HepG2 (cell line): ENCODE measurements around the gene CIART. TPM values are rescaled to one million over a fixed set of nuclear protein-coding genes. Genes with fewer than 3 reads are reported as not detected.

Experiments used
- ATAC-seq: fragments of 200-7000 bp; cut with Tn5 transposase; 3 replicates; pipeline ENCODE4 v1.9.1; 2020; ENCODE audit warnings: mild to moderate bottlenecking, moderate library complexity
- BruUV-seq: library from RNA; stranded (reverse); fragments of 400-500 nt; replicated peaks from 2 replicates; lab custom pipeline; 2021; lab: Mats Ljungman, UMichigan
- CTCF ChIA-PET: fragments of 300-600 bp; formaldehyde crosslinking; extraction: SDS; loops from one replicate; lab custom pipeline; 2021; ENCODE audit warnings: low total read pairs, inconsistent platforms, low intra/inter-chr PET ratio; lab: Yijun Ruan, JAX
- POLR2A ChIA-PET: fragments of 350-600 bp; sonication (Branson Sonifier 250); formaldehyde crosslinking; loops from one replicate; lab custom pipeline; 2020; ENCODE audit warnings: antibody characterized with exemption, inconsistent platforms; lab: Yijun Ruan, JAX
- DNase-seq: peaks from one replicate; pipeline ENCODE4 v3.0.0-alpha.2; 2015; ENCODE audit warnings: low spot score
- FAIRE-seq: peaks from 3 replicates; lab custom pipeline; 2011; peaks lifted over from hg19 to GRCh38; lab: Jason Lieb, UNC
- H2AFZ ChIP-seq: one replicate; pipeline ENCODE4 v1.6.1; 2011; ENCODE audit warnings: low read length, inconsistent platforms
- H3K27ac ChIP-seq: fragments of 300-600 bp; 3 replicates; pipeline ENCODE4 v1.8.0; 2011; ENCODE audit warnings: mixed run types, mild to moderate bottlenecking, mixed read lengths, low read length, inconsistent platforms; ENCODE audit not compliant: insufficient read depth; ENCODE audit errors: extremely low read length
- H3K27me3 ChIP-seq, 2 experiments: fragments of 200-600 bp in 1 of 2; 2 replicates in 1 of 2; 3 replicates in 1 of 2; pipeline versions ENCODE4 v1.6.0 to v1.8.0; 2011; ENCODE audit warnings: low read length in 2 of 2, mild to moderate bottlenecking in 2 of 2, moderate library complexity in 2 of 2, inconsistent platforms in 1 of 2; ENCODE audit not compliant: insufficient read depth in 2 of 2, control insufficient read depth in 1 of 2
- H3K36me3 ChIP-seq, 2 experiments: fragments of 200-600 bp in 1 of 2; replicated peaks in 1 of 2; 2 replicates in 1 of 2; 3 replicates in 1 of 2; pipeline versions ENCODE4 v1.5.1 to v1.8.0; 2011; ENCODE audit warnings: low read length in 2 of 2, inconsistent platforms in 1 of 2; ENCODE audit not compliant: insufficient read depth in 2 of 2, control insufficient read depth in 1 of 2
- H3K4me1 ChIP-seq: 2 replicates; pipeline ENCODE4 v1.5.1; 2012; ENCODE audit warnings: low read length, inconsistent platforms; ENCODE audit not compliant: insufficient read depth
- H3K4me2 ChIP-seq: 2 replicates; pipeline ENCODE4 v1.6.0; 2011; ENCODE audit warnings: low read depth, low read length, inconsistent platforms
- H3K4me3 ChIP-seq, 3 experiments: fragments of 200-600 bp in 1 of 3; sonication (generic), shearing (Covaris generic) in 1 of 3; replicated peaks in 1 of 3; 2 replicates each; pipeline ENCODE4 v1.5.1; 2011 to 2016; ENCODE audit warnings: low read length in 3 of 3, inconsistent platforms in 2 of 3, low read depth in 2 of 3, mild to moderate bottlenecking in 2 of 3, control low read depth in 1 of 3, mixed read lengths in 1 of 3; ENCODE audit not compliant: insufficient read depth in 1 of 3
- H3K79me2 ChIP-seq: one replicate; pipeline ENCODE4 v1.6.1; 2011; ENCODE audit warnings: low read length, inconsistent platforms; ENCODE audit not compliant: insufficient read depth
- H3K9ac ChIP-seq: 2 replicates; pipeline ENCODE4 v1.6.0; 2011; ENCODE audit warnings: mild to moderate bottlenecking, low read depth, low read length, inconsistent platforms; ENCODE audit not compliant: insufficient read depth
- H3K9me3 ChIP-seq: 2 replicates; pipeline ENCODE4 v1.5.1; 2012; ENCODE audit warnings: mild to moderate bottlenecking, low read length
- H4K20me1 ChIP-seq: 2 replicates; pipeline ENCODE4 v1.6.0; 2011; ENCODE audit warnings: inconsistent platforms, mild to moderate bottlenecking, low read length, moderate library complexity; ENCODE audit not compliant: insufficient read depth
- DMAP1 ChIP-seq: IDR thresholded peaks from 2 replicates; pipeline ENCODE4 v1.6.1; 2016
- ELF3 ChIP-seq: IDR thresholded peaks from 2 replicates; pipeline ENCODE4 v1.6.1; 2016; ENCODE audit warnings: missing genetic modification reagents, missing compliant biosample characterization
- KLF15 ChIP-seq: sonication (generic); formaldehyde crosslinking; IDR thresholded peaks from 2 replicates; pipeline ENCODE4 v1.8.1; 2023; ENCODE audit warnings: borderline replicate concordance, mild to moderate bottlenecking, inconsistent platforms, missing genetic modification reagents, mixed read lengths
- RBFOX2 ChIP-seq: fragments of 200-400 bp; formaldehyde crosslinking; IDR thresholded peaks from 2 replicates; pipeline ENCODE4 v1.6.1; 2017; ENCODE audit warnings: low read depth, mild to moderate bottlenecking, low read length
- RFXAP ChIP-seq: sonication (generic); formaldehyde crosslinking; IDR thresholded peaks from 2 replicates; pipeline ENCODE4 v1.4.0; 2020; ENCODE audit warnings: missing genetic modification reagents, borderline replicate concordance
- ZNF33B ChIP-seq: sonication (generic); formaldehyde crosslinking; IDR thresholded peaks from 2 replicates; pipeline ENCODE4 v1.5.1; 2020; ENCODE audit warnings: mild to moderate bottlenecking, missing genetic modification reagents
- ZNF703 ChIP-seq: sonication (generic); formaldehyde crosslinking; IDR thresholded peaks from 2 replicates; pipeline ENCODE4 v1.5.1; 2020; ENCODE audit warnings: missing genetic modification reagents, mild to moderate bottlenecking, moderate library complexity, borderline replicate concordance
- ZSCAN31 ChIP-seq: sonication (generic); formaldehyde crosslinking; IDR thresholded peaks from 2 replicates; pipeline ENCODE4 v1.5.0; 2020; ENCODE audit warnings: low read depth, mild to moderate bottlenecking, missing genetic modification reagents
- WGBS: methylation state at CpG from one replicate; pipeline ENCODE4 v1.1.6; 2017; ENCODE audit warnings: low lambda C conversion rate; 5-methylcytosine and 5-hydroxymethylcytosine counted together
- in situ Hi-C: cut with HindIII; loops from 2 replicates; pipeline ENCODE4 v1.10.0; 2017; ENCODE audit warnings: low pct_unique_long_range_greater_than_20kb; ENCODE audit not compliant: extremely low pct_ligation_motif_present
- intact Hi-C: fragments of 100-400 bp; cut with micrococcal nuclease; formaldehyde crosslinking; loops from one replicate; pipeline ENCODE4 v1.10.0; 2022; ENCODE audit not compliant: unreplicated experiment
- polyA plus RNA-seq, 8 experiments: library from polyadenylated mRNA; depleted of rRNA in 3 of 8; stranded (reverse) in 7 of 8; unstranded in 1 of 8; fragments of >200 nt; fragmentation: Illumina TruSeq in 4 of 8; extraction: Trizol in 4 of 8; gene quantifications; 2 replicates each; pipeline versions ENCODE4 v1.2.1 to v1.2.3, GENCODE V29; 2011 to 2016; ENCODE audit warnings: low read depth in 4 of 8, missing spikeins in 1 of 8, mixed read lengths in 1 of 8; ENCODE audit not compliant: insufficient read depth in 1 of 8
- total RNA-seq, 5 experiments: library from RNA; depleted of rRNA; stranded (reverse); fragments of >200 nt; fragmentation: Illumina TruSeq; extraction: Trizol; gene quantifications; 2 replicates each; pipeline ENCODE4 v1.2.3, GENCODE V29; 2016; ENCODE audit warnings: low read depth in 1 of 5
- TF ChIP-seq, protein P1 (sequence below): sonication (generic); formaldehyde crosslinking; conservative IDR thresholded peaks from 2 replicates; pipeline ENCODE4 v1.5.0; 2020; ENCODE audit warnings: missing genetic modification reagents
- TF ChIP-seq, protein P2 (sequence below): sonication (generic); formaldehyde crosslinking; IDR thresholded peaks from 2 replicates; pipeline ENCODE4 v1.8.0; 2022; ENCODE audit warnings: mild to moderate bottlenecking, missing genetic modification reagents
- TF ChIP-seq, protein P3 (sequence below): sonication (generic); formaldehyde crosslinking; IDR thresholded peaks from 2 replicates; pipeline ENCODE4 v1.5.0; 2020; ENCODE audit warnings: missing genetic modification reagents, mild to moderate bottlenecking, borderline replicate concordance

CIART gene
- total and polyA plus RNA-seq, 2 of the 13 experiments (the other 11 are each of a cell fraction or from before 2014, with no cell fraction given), result 0.58 TPM; not detected in 1

DNA sequence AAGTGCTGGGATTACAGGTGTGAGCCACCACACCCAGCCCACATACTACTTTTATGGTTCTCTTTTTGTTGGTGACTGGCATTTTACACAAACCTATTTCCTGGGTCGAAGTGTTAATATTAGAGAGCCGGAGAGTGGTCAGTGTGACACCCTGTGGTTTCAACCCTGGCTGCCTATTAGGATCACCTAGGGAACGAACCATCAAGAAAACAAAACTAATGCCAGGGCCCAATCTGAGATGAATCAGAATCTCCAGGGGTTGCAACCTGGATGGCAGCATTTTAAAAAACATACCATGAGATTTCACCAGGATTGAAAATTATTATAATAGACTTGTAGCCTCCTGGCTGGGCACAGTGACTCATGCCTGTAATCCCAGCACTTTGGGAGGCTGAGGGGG is 17.4 kb downstream of the CIART start (continued):
- no peak for TF ChIP-seq KLF15 (CRISPR knock-in tag)
- TF ChIP-seq, all 625 proteins: peak for 0

DNA sequence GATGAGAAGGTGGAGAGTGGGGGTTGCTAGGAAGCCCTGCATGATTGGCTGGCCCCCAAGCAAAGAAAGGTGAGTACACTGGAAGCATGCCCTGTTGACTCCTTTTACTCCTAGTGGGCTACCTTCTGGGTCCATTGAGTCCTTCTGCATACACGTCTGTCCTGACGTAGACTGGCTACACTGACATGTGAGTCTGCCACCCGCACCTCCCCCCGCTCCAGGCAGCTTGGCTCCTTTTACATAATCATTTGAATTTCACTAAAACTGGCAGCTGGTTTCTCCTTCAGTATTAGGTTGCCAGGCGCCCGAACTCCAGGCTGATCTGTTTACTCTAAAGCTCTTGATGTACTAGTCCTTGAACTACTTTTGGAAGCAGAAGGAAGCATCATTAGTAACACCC is 20.0 kb downstream of the CIART start:
- Histone ChIP-seq H3K4me3 (no peak overlapping the region), H3K79me2 (no peaks in the 10 kb centered on the region), H3K4me1 (no peaks in the 10 kb centered on the region), H3K36me3 (peaks cover 1 to 39% of the 10 kb centered on the region in 2 experiments; a peak in 4 of 5 replicates)
- no peak for FAIRE-seq
- BruUV-seq, result no TSS peak
- POLR2A ChIA-PET, result no interaction called here
- TF ChIP-seq ZSCAN31 (CRISPR knock-in tag) (no peak), RBFOX2 (0 out of 2 replicates have a peak, but pooled peaks have one; percentile 24), ZNF703 (CRISPR knock-in tag) (no peak)
- TF ChIP-seq, all 625 proteins: peak for 1
- Histone ChIP-seq H3K4me2 (no peak overlapping the region), H4K20me1 (no peaks in the 10 kb centered on the region), H3K27ac (no peak overlapping the region), H2AFZ (no peak overlapping the region), H3K27me3 (no peaks in the 10 kb centered on the region; a peak in 1 of 5 replicates), H3K9ac (no peak overlapping the region), H3K9me3 (no peaks in the 10 kb centered on the region)
- DNase-seq (no peak), ATAC-seq (no peak)
- 100% methylated on average over 6 of the region's 6 CpGs for WGBS
- intact Hi-C loops, result no loop called here
- in situ Hi-C loops, result no loop called here
- CTCF ChIA-PET, result no interaction called here

DNA sequence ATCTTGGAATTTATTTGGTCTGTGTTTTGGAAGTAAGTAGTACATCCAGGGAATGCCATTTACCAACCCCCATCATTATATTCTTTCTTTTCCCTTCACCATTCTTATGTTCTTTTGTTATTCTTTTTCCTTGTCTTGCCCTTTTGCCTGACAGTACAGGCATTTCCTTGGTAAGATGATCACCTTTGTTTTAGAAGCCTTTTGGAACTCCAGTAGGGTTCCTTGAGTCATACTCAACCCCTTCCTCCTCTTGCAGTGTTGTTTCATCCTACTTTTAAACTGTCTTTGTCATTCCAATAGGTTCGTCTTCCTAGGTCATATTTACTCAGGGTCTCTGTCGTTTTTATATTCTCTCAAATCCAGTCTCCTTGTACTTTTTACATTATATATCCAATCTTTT is 20.5 kb downstream of the CIART start:
- Histone ChIP-seq H4K20me1 (no peaks in the 10 kb centered on the region), H3K27ac (no peak overlapping the region), H3K36me3 (peaks cover 1 to 38% of the 10 kb centered on the region in 2 experiments; a peak in 4 of 5 replicates), H2AFZ (no peak overlapping the region), H3K4me3 (no peak overlapping the region), H3K9me3 (no peaks in the 10 kb centered on the region), H3K4me2 (no peak overlapping the region), H3K27me3 (no peaks in the 10 kb centered on the region; a peak in 1 of 5 replicates), H3K79me2 (no peaks in the 10 kb centered on the region), H3K4me1 (no peaks in the 10 kb centered on the region), H3K9ac (no peak overlapping the region)
- ChIA-PET POLR2A (no interaction called here), CTCF (no interaction called here)
- no peak for ATAC-seq
- FAIRE-seq, result no peak
- intact Hi-C loops, result no loop called here
- WGBS, result 82% methylated on average over 2 of the region's 2 CpGs
- in situ Hi-C loops, result no loop called here
- DNase-seq, result no peak
- no TSS peak for BruUV-seq
- TF ChIP-seq ZNF33B (CRISPR knock-in tag) (no peak), RFXAP (CRISPR knock-in tag) (no peak), DMAP1 (CRISPR knock-in tag) (no peak), ELF3 (CRISPR knock-in tag) (no peak)
- TF ChIP-seq, protein P1, sequence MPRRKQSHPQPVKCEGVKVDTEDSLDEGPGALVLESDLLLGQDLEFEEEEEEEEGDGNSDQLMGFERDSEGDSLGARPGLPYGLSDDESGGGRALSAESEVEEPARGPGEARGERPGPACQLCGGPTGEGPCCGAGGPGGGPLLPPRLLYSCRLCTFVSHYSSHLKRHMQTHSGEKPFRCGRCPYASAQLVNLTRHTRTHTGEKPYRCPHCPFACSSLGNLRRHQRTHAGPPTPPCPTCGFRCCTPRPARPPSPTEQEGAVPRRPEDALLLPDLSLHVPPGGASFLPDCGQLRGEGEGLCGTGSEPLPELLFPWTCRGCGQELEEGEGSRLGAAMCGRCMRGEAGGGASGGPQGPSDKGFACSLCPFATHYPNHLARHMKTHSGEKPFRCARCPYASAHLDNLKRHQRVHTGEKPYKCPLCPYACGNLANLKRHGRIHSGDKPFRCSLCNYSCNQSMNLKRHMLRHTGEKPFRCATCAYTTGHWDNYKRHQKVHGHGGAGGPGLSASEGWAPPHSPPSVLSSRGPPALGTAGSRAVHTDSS (CRISPR knock-in tag), result no peak
- TF ChIP-seq, protein P2, sequence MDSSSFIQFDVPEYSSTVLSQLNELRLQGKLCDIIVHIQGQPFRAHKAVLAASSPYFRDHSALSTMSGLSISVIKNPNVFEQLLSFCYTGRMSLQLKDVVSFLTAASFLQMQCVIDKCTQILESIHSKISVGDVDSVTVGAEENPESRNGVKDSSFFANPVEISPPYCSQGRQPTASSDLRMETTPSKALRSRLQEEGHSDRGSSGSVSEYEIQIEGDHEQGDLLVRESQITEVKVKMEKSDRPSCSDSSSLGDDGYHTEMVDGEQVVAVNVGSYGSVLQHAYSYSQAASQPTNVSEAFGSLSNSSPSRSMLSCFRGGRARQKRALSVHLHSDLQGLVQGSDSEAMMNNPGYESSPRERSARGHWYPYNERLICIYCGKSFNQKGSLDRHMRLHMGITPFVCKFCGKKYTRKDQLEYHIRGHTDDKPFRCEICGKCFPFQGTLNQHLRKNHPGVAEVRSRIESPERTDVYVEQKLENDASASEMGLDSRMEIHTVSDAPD, result no peak
- TF ChIP-seq, protein P3, sequence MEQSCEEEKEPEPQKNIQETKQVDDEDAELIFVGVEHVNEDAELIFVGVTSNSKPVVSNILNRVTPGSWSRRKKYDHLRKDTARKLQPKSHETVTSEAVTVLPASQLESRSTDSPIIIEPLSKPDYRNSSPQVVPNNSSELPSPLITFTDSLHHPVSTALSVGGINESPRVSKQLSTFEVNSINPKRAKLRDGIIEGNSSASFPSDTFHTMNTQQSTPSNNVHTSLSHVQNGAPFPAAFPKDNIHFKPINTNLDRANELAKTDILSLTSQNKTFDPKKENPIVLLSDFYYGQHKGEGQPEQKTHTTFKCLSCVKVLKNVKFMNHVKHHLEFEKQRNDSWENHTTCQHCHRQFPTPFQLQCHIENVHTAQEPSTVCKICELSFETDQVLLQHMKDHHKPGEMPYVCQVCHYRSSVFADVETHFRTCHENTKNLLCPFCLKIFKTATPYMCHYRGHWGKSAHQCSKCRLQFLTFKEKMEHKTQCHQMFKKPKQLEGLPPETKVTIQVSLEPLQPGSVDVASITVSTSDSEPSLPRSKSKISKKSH, result no peak
